Panc1 (cell line): Measurements from ENCODE around the gene RARB.

Source experiments
- POLR2AphosphoS5 ChIP-seq: IDR thresholded peaks from 2 replicates; pipeline ENCODE4 v1.6.1; 2012; ENCODE audit warnings: mild to moderate bottlenecking, low read depth, low read length, moderate library complexity
- SIN3A ChIP-seq: IDR thresholded peaks from 2 replicates; pipeline ENCODE4 v1.6.1; 2012; ENCODE audit warnings: low read depth, mild to moderate bottlenecking, low read length, moderate library complexity, borderline replicate concordance; ENCODE audit not compliant: insufficient read depth
- TCF7L2 ChIP-seq: IDR thresholded peaks from 2 replicates; pipeline ENCODE4 v1.6.1; 2011; ENCODE audit warnings: mild to moderate bottlenecking, low read depth, low read length, inconsistent platforms
- TF ChIP-seq, protein P1 (sequence below): fragments of 450-650 bp; IDR thresholded peaks from 2 replicates; pipeline ENCODE4 v1.5.1; 2017; ENCODE audit warnings: mild to moderate bottlenecking
- TF ChIP-seq, protein P2 (sequence below), 2 experiments: IDR thresholded peaks; 2 replicates each; pipeline ENCODE4 v1.6.1; 2011 to 2012; ENCODE audit warnings: low read depth in 2 of 2, control low read depth in 1 of 2, low read length in 1 of 2, mild to moderate bottlenecking in 1 of 2, moderate library complexity in 1 of 2; ENCODE audit not compliant: insufficient read depth in 1 of 2

DNA sequence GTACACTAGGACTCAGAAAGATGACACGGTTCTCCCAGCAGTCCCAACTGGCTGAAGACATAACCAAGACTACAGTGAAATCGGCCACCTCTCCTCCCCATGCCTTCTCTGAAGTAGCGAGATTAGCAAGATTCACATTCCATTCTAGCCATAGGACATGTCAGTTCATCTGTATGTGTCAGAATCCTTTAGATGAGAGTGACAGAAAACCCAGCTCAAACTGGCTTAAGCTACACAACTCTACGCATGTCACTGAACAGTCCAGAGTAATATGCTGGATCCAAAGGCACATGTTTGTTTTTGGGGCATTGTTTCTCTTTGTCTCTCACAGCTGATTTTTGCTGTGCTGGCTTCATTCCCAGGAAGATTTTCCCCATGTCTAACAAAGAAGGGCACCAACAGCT lies 75.8 kb downstream of the RARB start:
- TF ChIP-seq, protein P1, sequence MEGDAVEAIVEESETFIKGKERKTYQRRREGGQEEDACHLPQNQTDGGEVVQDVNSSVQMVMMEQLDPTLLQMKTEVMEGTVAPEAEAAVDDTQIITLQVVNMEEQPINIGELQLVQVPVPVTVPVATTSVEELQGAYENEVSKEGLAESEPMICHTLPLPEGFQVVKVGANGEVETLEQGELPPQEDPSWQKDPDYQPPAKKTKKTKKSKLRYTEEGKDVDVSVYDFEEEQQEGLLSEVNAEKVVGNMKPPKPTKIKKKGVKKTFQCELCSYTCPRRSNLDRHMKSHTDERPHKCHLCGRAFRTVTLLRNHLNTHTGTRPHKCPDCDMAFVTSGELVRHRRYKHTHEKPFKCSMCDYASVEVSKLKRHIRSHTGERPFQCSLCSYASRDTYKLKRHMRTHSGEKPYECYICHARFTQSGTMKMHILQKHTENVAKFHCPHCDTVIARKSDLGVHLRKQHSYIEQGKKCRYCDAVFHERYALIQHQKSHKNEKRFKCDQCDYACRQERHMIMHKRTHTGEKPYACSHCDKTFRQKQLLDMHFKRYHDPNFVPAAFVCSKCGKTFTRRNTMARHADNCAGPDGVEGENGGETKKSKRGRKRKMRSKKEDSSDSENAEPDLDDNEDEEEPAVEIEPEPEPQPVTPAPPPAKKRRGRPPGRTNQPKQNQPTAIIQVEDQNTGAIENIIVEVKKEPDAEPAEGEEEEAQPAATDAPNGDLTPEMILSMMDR, result no peak
- TF ChIP-seq SIN3A (no peak), POLR2AphosphoS5 (no peak), TCF7L2 (no peak)
- TF ChIP-seq, protein P2, sequence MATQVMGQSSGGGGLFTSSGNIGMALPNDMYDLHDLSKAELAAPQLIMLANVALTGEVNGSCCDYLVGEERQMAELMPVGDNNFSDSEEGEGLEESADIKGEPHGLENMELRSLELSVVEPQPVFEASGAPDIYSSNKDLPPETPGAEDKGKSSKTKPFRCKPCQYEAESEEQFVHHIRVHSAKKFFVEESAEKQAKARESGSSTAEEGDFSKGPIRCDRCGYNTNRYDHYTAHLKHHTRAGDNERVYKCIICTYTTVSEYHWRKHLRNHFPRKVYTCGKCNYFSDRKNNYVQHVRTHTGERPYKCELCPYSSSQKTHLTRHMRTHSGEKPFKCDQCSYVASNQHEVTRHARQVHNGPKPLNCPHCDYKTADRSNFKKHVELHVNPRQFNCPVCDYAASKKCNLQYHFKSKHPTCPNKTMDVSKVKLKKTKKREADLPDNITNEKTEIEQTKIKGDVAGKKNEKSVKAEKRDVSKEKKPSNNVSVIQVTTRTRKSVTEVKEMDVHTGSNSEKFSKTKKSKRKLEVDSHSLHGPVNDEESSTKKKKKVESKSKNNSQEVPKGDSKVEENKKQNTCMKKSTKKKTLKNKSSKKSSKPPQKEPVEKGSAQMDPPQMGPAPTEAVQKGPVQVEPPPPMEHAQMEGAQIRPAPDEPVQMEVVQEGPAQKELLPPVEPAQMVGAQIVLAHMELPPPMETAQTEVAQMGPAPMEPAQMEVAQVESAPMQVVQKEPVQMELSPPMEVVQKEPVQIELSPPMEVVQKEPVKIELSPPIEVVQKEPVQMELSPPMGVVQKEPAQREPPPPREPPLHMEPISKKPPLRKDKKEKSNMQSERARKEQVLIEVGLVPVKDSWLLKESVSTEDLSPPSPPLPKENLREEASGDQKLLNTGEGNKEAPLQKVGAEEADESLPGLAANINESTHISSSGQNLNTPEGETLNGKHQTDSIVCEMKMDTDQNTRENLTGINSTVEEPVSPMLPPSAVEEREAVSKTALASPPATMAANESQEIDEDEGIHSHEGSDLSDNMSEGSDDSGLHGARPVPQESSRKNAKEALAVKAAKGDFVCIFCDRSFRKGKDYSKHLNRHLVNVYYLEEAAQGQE (IDR thresholded peaks at IDR 0.05; ENCODE audit: insufficient read depth in 1 of 2, low read depth in 2 of 2, low read length in 1 of 2), result no peak
